CD4-positive, alpha-beta memory T cell (primary cell): ENCODE measurements around the gene SCYGR7. TPM values are rescaled to one million over a fixed set of nuclear protein-coding genes. Genes with fewer than 3 reads are reported as not detected.
A peak's percentile ranks its signal among the peaks of the same experiment; 100 is the strongest.

Source experiments
- CTCF ChIA-PET: fragments of 350-600 bp; sonication (Branson Sonifier 250); formaldehyde crosslinking; loops from one replicate; lab custom pipeline; 2021; ENCODE audit warnings: inconsistent platforms; ENCODE audit not compliant: partially characterized antibody; lab: Charles Lee
- POLR2A ChIA-PET: fragments of 350-600 bp; sonication (Branson Sonifier 250); formaldehyde crosslinking; loops from one replicate; lab custom pipeline; 2021; ENCODE audit not compliant: partially characterized antibody; lab: Charles Lee
- DNase-seq, 5 donors: peaks; one replicate each; pipeline versions ENCODE4 v3.0.0 to v3.0.0-alpha.2; 2020 to 2022; ENCODE audit warnings: mixed read lengths in 1 of 5
- H3K27ac ChIP-seq: one replicate; pipeline ENCODE4 v1.7.0; 2013; ENCODE audit warnings: low read depth, low read length
- H3K27me3 ChIP-seq: 2 replicates; pipeline ENCODE4 v1.7.0; 2013; ENCODE audit warnings: mild to moderate bottlenecking, low read length, moderate library complexity; ENCODE audit not compliant: insufficient read depth
- H3K36me3 ChIP-seq: 2 replicates; pipeline ENCODE4 v1.7.0; 2013; ENCODE audit warnings: mild to moderate bottlenecking, low read length, moderate library complexity; ENCODE audit not compliant: insufficient read depth
- H3K4me1 ChIP-seq: 2 replicates; pipeline ENCODE4 v1.7.0; 2013; ENCODE audit warnings: mild to moderate bottlenecking, low read length, moderate library complexity; ENCODE audit not compliant: insufficient read depth
- H3K4me3 ChIP-seq, 2 donors: one replicate each; pipeline ENCODE4 v1.7.0; 2013; ENCODE audit warnings: low read length in 2 of 2, mild to moderate bottlenecking in 1 of 2
- H3K9me3 ChIP-seq, 2 donors: one replicate each; pipeline ENCODE4 v1.7.0; 2013; ENCODE audit warnings: low read length in 2 of 2, control low read depth in 1 of 2; ENCODE audit not compliant: control insufficient read depth in 1 of 2
- H3K27ac Mint-ChIP-seq, 7 donors: one replicate each; pipeline ENCODE4 v1.8.0; 2020 to 2021; ENCODE audit warnings: mixed read lengths in 7 of 7, mild to moderate bottlenecking in 6 of 7, inconsistent platforms in 3 of 7, moderate library complexity in 3 of 7
- H3K27me3 Mint-ChIP-seq, 2 donors: one replicate each; pipeline ENCODE4 v1.8.0; 2020 to 2021; ENCODE audit warnings: mixed read lengths in 2 of 2
- H3K36me3 Mint-ChIP-seq, 2 donors: one replicate each; pipeline ENCODE4 v1.8.0; 2020 to 2021; ENCODE audit warnings: mixed read lengths in 2 of 2, inconsistent platforms in 1 of 2, mild to moderate bottlenecking in 1 of 2
- H3K4me1 Mint-ChIP-seq, 4 donors: one replicate each; pipeline ENCODE4 v1.8.0; 2020 to 2021; ENCODE audit warnings: mixed read lengths in 4 of 4, mild to moderate bottlenecking in 1 of 4
- H3K4me3 Mint-ChIP-seq, 8 donors: one replicate each; pipeline ENCODE4 v1.8.0; 2020 to 2021; ENCODE audit warnings: mixed read lengths in 8 of 8, mild to moderate bottlenecking in 7 of 8, moderate library complexity in 6 of 8, inconsistent platforms in 3 of 8
- H3K9me3 Mint-ChIP-seq, 8 donors: one replicate each; pipeline ENCODE4 v1.8.0; 2020 to 2021; ENCODE audit warnings: mixed read lengths in 8 of 8, mild to moderate bottlenecking in 5 of 8, inconsistent platforms in 3 of 8, moderate library complexity in 1 of 8
- intact Hi-C: fragments of 100-400 bp; cut with micrococcal nuclease; formaldehyde crosslinking; loops from one replicate; pipeline ENCODE4 v1.15.1; 2023
- polyA plus RNA-seq, 2 donors: library from polyadenylated mRNA; unstranded; fragments of 300-500 nt; fragmentation: Illumina TruSeq; gene quantifications; one replicate each; pipeline ENCODE4 v1.2.3, GENCODE V29; 2021
- total RNA-seq, 2 experiments: library from RNA; stranded (reverse); gene quantifications; one replicate each; pipeline ENCODE4 v1.2.3, GENCODE V29; 2021

The SCYGR7 gene
- total RNA-seq: not detected
- polyA plus RNA-seq: not detected

DNA sequence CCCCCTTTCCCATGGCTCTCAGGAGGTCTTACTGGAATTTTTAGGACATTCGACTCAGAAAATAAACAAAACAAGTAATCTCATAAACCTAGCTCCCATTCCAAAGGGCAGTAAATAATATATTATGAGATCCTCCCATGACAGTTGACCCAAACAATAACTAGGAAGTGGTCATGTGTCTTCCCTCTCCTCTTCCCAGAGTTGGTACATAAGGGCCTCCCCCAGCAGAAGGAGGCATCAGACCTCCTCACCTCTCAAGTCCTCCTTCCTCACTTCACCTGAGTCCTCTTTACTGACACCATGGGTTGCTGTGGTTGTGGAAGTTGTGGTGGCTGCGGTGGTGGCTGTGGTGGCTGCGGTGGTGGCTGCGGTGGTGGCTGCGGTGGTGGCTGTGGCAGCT, at the start of gene SCYGR7:
Gene SCYGR7 (plus strand): TSS at position 301 of the 400 bp plus-strand sequence. CDS start 0 bp downstream, at position 301.
- no peaks in the 10 kb centered on the region for H3K36me3 ChIP-seq
- no peak within 1 kb of the TSS for H3K4me3 Mint-ChIP-seq
- no peaks in the 10 kb centered on the region for H3K27me3 ChIP-seq
- peak within 1 kb of the TSS in 1 of 7 donors; percentile 43 for H3K27ac Mint-ChIP-seq
- peaks cover 0 to 1% (median 0%) of the 10 kb centered on the region in 8 donors for H3K9me3 Mint-ChIP-seq
- H3K27me3 Mint-ChIP-seq: peaks cover 7 to 8% of the 10 kb centered on the region in 2 donors
- no peaks in the 10 kb centered on the region for H3K9me3 ChIP-seq
- H3K4me1 Mint-ChIP-seq: no peaks in the 10 kb centered on the region
- H3K4me1 ChIP-seq: no peaks in the 10 kb centered on the region
- POLR2A ChIA-PET: no interaction called here
- intact Hi-C loops: no loop called here
- no peak within 1 kb of the TSS for H3K4me3 ChIP-seq
- no peak for DNase-seq
- H3K36me3 Mint-ChIP-seq: no peaks in the 10 kb centered on the region
- CTCF ChIA-PET: no interaction called here
- H3K27ac ChIP-seq: no peak within 1 kb of the TSS

- DNase-seq: no peak
- Histone ChIP-seq H3K36me3 (no peaks in the 10 kb centered on the region), H3K27me3 (no peaks in the 10 kb centered on the region), H3K9me3 (no peaks in the 10 kb centered on the region), H3K27ac (no peak overlapping the region), H3K4me3 (no peak overlapping the region), H3K4me1 (no peaks in the 10 kb centered on the region)
- no peaks in the 10 kb centered on the region for H3K36me3 Mint-ChIP-seq
- H3K4me3 Mint-ChIP-seq: no peak overlapping the region
- ChIA-PET CTCF (no interaction called here), POLR2A (no interaction called here)
- intact Hi-C loops: no loop called here
- no peaks in the 10 kb centered on the region for H3K4me1 Mint-ChIP-seq
- H3K27me3 Mint-ChIP-seq: peaks cover 5 to 13% of the 10 kb centered on the region in 2 donors
- no peaks in the 10 kb centered on the region for H3K9me3 Mint-ChIP-seq
- H3K27ac Mint-ChIP-seq: no peak overlapping the region
Measured at GRCh38 chr2:227684258-227684657, 43.9 kb upstream of the SCYGR7 start.

DNA sequence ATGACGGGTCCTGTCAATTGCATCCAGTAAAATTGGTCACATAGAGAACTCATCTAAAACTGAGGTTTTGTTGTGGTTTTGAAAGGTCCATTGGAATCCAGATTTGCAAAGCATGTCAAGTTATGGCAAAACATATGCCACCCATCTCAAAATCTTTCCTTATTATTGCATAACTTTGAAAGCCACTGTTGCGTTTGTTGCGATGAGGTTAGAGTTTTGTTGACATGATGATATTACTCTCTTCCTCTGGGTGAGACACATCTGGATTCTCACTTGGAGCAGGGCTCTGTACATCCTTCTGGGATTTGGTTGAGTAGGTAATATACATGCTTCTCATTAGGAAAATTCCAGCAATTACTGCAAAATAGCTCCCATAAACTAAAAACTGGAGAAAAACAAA, 40.9 kb upstream of the SCYGR7 start:
- H3K9me3 ChIP-seq: no peaks in the 10 kb centered on the region
- H3K4me1 ChIP-seq: no peaks in the 10 kb centered on the region
- H3K36me3 Mint-ChIP-seq: no peaks in the 10 kb centered on the region
- H3K36me3 ChIP-seq: no peaks in the 10 kb centered on the region
- ChIA-PET CTCF (no interaction called here), POLR2A (no interaction called here)
- intact Hi-C loops: no loop called here
- no peak overlapping the region for H3K27ac ChIP-seq
- H3K4me1 Mint-ChIP-seq: no peaks in the 10 kb centered on the region
- no peak overlapping the region for H3K27ac Mint-ChIP-seq
- H3K27me3 ChIP-seq: no peaks in the 10 kb centered on the region
- no peak overlapping the region for H3K4me3 ChIP-seq
- DNase-seq: no peak
- peaks cover 0 to 2% (median 0%) of the 10 kb centered on the region in 8 donors for H3K9me3 Mint-ChIP-seq
- H3K27me3 Mint-ChIP-seq: peaks cover 12 to 23% of the 10 kb centered on the region in 2 donors
- H3K4me3 Mint-ChIP-seq: no peak overlapping the region

DNA sequence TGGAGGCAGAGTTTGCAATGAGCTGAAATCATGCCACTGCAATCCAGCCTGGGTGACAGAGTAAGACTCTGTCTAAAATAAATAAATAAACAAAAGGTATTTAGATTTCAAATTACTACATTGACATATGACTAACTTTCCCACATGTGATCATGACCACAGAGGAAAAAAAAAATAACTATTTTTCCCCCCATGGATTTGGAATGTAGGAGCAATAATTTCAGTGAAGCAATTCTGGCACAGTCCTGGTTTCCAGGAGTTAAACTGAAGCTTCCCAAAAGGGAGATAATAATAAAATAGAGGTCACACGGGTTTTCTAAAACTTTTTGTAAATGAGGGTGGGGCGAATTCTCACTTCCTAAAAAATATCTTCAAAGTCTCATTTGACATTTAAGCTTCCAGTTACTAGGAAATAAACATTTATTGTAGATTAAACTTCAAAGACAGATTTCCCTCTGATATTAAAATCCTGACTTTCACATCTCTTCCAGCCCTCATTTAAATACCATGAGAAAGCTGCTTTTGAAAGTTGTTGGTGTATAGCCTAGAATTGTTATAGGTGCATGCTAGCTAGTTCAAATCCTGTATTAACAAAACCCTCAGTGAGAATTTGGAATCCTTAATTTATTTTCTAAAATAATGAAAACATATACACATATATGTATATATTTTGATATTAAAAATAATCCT, 31.0 kb upstream of the SCYGR7 start:
- ChIA-PET CTCF (no interaction called here), POLR2A (no interaction called here)
- H3K4me3 ChIP-seq: no peak overlapping the region
- intact Hi-C loops: no loop called here
- Mint-ChIP-seq H3K27ac (no peak overlapping the region), H3K27me3 (peaks cover 9 to 14% of the 10 kb centered on the region in 2 donors), H3K36me3 (no peaks in the 10 kb centered on the region), H3K4me3 (no peak overlapping the region), H3K4me1 (no peaks in the 10 kb centered on the region), H3K9me3 (no peaks in the 10 kb centered on the region)
- no peaks in the 10 kb centered on the region for H3K36me3 ChIP-seq
- H3K9me3 ChIP-seq: no peaks in the 10 kb centered on the region
- no peak overlapping the region for H3K27ac ChIP-seq
- no peaks in the 10 kb centered on the region for H3K27me3 ChIP-seq
- DNase-seq: no peak
- no peaks in the 10 kb centered on the region for H3K4me1 ChIP-seq

- no peak overlapping the region for H3K4me3 ChIP-seq
- CTCF ChIA-PET: no interaction called here
- no peaks in the 10 kb centered on the region for H3K36me3 Mint-ChIP-seq
- no peak overlapping the region for H3K4me3 Mint-ChIP-seq
- no peak for DNase-seq
- no peaks in the 10 kb centered on the region for H3K4me1 ChIP-seq
- intact Hi-C loops: no loop called here
- H3K27ac Mint-ChIP-seq: no peak overlapping the region
- H3K4me1 Mint-ChIP-seq: no peaks in the 10 kb centered on the region
- H3K27me3 ChIP-seq: no peaks in the 10 kb centered on the region
- H3K9me3 Mint-ChIP-seq: no peaks in the 10 kb centered on the region
- H3K36me3 ChIP-seq: no peaks in the 10 kb centered on the region
- H3K27ac ChIP-seq: no peak overlapping the region
- POLR2A ChIA-PET: no interaction called here
- H3K9me3 ChIP-seq: no peaks in the 10 kb centered on the region
- H3K27me3 Mint-ChIP-seq: peaks cover 19 to 23% of the 10 kb centered on the region in 2 donors
Measured at GRCh38 chr2:227701556-227701955, 26.6 kb upstream of the SCYGR7 start.

DNA sequence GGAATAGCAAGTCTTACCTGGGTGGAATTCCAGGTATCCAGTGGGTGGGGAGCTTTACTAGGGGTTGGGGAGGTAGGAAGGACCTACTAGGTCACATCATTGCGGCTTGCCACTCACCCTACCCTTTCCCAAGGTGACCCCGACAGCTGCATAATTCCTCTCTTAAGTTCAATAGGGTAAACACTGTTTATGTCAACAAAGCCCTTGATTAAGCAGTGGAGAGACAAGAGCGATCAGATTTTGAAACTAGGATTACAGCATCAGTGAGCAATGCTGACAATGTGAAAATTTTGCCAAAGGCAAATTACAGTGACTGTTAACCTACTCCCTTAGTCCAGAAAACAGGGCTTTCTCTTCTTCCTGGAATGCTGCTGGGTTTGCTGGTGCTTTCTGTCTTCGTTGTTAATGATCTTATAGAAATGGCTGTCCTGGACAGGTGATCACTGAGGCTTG, 24.8 kb upstream of the SCYGR7 start:
- no peaks in the 10 kb centered on the region for H3K36me3 Mint-ChIP-seq
- H3K4me1 Mint-ChIP-seq: no peaks in the 10 kb centered on the region
- H3K4me1 ChIP-seq: no peaks in the 10 kb centered on the region
- intact Hi-C loops: no loop called here
- no peak overlapping the region for H3K4me3 Mint-ChIP-seq
- H3K9me3 Mint-ChIP-seq: no peaks in the 10 kb centered on the region
- H3K27me3 ChIP-seq: no peaks in the 10 kb centered on the region
- no peak for DNase-seq
- H3K36me3 ChIP-seq: no peaks in the 10 kb centered on the region
- H3K9me3 ChIP-seq: no peaks in the 10 kb centered on the region
- H3K27ac ChIP-seq: no peak overlapping the region
- ChIA-PET POLR2A (no interaction called here), CTCF (interaction anchor here (0.6 kb wide), 1 partner anchor 10 kb away, joined by 4 read pairs; no protein-coding TSS in a partner anchor)
- no peak overlapping the region for H3K4me3 ChIP-seq
- H3K27me3 Mint-ChIP-seq: peaks cover 22 to 24% of the 10 kb centered on the region in 2 donors
- no peak overlapping the region for H3K27ac Mint-ChIP-seq

- no peak overlapping the region for H3K4me3 Mint-ChIP-seq
- no peaks in the 10 kb centered on the region for H3K4me1 ChIP-seq
- H3K27ac Mint-ChIP-seq: no peak overlapping the region
- no peaks in the 10 kb centered on the region for H3K4me1 Mint-ChIP-seq
- H3K36me3 Mint-ChIP-seq: no peaks in the 10 kb centered on the region
- no peaks in the 10 kb centered on the region for H3K9me3 ChIP-seq
- intact Hi-C loops: no loop called here
- CTCF ChIA-PET: no interaction called here
- no peaks in the 10 kb centered on the region for H3K9me3 Mint-ChIP-seq
- no peaks in the 10 kb centered on the region for H3K27me3 ChIP-seq
- H3K36me3 ChIP-seq: no peaks in the 10 kb centered on the region
- no peak for DNase-seq
- H3K27ac ChIP-seq: no peak overlapping the region
- POLR2A ChIA-PET: no interaction called here
- no peak overlapping the region for H3K4me3 ChIP-seq
- H3K27me3 Mint-ChIP-seq: peaks cover 19 to 27% of the 10 kb centered on the region in 2 donors
Measured at GRCh38 chr2:227703961-227704360, 24.2 kb upstream of the SCYGR7 start.
